NCI-H748 (cell line): ENCODE results near the gene CCDC187.
"Not testable (repeated sequence)": the region's sequence is repeated elsewhere in the genome, so short reads cannot be mapped to it uniquely, and the experiment has no call there.

ENCODE experiments used
- DNase-seq: peaks from one replicate; lab custom pipeline; 2025; ENCODE audit not compliant: unreplicated experiment; lab: John Stamatoyannopoulos, UW

Gene CCDC187

GRCh38 chr9:136273244-136273865 is 30.5 kb downstream of the CCDC187 start:
- DNase-seq = no peak

DNA sequence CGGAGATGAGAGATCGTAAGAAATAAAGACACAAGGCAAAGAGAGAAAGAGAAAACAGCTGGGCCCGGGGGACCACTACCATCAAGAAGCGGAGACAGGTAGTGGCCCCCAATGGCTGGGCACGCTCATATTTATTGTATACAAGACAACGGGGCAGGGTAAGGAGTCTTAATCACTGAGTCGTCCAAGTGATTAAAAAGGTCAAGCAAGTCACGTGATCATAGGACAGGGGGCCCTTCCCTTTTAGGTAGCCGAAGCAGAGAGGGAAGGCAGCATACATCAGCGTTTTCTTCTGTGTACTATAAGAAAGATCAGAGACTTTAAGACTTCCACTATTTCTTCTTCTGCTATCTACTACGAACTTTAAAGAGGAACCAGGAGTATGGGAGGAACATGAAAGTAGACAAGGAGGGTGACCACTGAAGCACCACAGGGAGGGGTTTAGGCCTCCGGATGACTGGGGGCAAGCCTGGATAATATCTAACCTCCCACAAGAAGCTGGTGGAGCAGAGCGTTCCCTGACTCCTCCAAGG is 33.7 kb downstream of the CCDC187 start:
- DNase-seq = no peak

GRCh38 chr9:136268735-136269134 is 35.2 kb downstream of the CCDC187 start:
- no peak for DNase-seq

DNA sequence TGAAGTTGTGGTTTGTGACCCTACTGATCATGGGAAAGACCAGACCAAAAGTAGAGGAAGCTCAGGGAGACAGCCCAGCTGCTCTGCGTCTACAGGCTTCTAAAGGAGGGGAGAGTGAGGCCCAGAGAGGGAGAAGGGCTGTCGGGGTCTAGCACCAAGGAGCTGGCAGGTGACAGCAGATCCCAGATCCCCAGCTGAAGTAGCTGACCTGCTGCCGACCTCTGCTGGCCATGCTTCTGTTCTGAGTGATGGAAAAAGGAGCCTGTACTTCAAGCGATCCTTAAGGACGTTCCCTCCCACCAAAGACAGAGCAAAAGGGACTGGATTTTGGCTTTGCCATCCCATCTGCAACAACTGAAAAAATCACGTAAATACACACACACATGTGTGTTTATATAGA is 35.6 kb downstream of the CCDC187 start:
- DNase-seq = no peak

- DNase-seq = peak; percentile 71
Observed at GRCh38 chr9:136267261-136268111, 36.4 kb downstream of the CCDC187 start.

DNA sequence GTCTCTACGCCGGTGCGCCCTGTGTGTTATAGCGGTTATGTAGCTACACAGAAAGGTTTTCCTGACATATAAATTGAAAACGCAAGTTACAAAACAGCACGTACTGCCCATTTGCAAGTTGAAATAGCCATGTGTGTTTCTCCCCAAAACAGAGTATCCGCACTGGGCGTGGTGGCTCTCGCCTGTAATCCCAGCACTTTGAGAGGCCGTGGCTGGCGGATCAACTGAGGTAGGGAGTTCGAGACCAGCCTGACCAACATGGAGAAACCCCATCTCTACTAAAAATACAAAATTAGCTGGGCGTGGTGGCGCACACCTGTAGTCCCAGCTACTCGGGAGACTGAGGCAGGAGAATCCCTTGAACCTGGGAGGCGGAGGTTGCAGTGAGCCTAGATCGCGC is 37.3 kb downstream of the CCDC187 start:
- DNase-seq = not testable (repeated sequence)

DNA sequence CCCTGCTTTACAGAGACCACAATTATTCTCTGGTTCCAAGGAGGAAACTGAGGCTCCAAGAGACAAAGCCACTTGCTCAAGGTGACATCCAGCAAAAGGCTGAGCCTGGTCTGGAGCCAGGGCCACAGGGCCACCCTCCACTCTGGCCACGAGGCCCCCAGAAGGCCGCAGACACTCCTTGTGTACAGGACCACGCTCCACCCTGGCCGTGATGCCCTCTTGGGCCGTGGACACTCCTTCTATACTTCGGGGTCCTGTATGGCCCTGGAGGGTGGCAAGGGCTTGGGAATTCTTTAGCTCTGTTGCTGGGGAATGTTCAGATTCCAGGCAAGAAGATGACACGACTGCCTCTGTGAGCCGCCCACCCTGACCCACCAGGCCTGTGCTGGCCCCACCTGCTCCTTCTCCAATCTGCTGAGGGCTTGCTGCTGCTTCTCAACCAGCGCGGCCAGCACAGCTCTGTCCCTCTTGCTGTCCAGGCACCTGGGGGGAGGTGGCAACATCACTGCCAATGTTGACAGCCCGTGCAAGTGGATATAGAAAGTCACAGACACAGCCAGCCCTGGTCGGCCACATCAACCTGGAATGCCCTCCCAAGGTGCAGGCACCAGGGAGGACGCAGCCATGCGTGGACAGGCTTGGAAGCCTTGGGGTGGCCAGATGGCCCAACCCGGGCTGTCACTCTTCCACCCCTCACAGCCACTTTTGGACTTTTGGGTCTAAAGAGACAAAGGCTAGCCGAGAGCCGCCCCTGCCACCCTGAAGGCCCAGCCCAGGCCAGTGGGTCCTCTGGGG is 38.1 kb downstream of the CCDC187 start:
- no peak for DNase-seq

DNA sequence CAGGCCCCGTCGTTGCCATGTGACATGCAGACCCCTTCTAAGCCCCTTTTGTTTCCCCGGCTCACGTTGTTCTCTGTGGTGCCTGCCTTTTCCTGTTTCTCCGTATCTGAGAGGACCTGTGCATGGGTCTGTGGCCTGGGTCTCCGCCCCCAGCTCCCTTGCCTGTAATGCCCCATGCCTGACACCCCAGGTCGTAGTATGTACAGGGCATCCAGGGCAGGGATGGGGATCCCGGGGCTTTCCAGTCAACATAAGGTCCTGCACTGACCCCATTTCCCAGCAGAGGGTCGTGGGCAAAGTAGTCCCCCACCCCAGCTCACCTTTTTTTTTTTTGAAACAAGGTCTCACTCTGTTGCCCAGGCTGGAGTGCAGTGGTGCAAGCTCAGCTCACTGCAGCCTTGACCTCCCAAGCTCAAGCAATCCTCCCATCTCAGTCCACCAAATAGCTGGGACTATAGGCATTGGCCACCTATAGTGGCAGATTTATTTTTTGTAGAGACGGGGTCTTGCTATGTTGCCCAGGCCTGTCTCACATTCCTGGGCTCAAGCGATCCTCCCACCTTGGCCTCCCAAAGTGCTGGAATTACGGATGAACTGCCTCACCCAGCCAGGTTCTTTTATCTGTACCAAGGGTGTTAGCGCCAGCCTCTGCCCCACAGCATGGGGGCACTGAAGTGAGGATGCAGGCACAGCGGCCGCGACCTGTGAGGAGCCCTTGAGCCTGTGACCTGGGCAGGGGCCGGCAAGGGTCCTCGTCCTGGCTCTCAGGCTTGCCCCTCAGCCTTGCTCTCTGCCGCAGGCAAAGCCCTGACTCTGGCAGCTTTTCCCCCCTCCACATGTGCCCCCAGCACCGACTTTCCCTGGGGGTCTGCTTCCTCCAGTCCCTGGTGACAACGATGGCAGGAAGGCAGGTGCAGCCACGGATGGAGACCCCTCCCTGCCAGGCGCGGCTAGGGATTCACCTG is 39.2 kb downstream of the CCDC187 start:
- DNase-seq = no peak

GRCh38 chr9:136264031-136264430 is 39.9 kb downstream of the CCDC187 start:
- DNase-seq = no peak

DNA sequence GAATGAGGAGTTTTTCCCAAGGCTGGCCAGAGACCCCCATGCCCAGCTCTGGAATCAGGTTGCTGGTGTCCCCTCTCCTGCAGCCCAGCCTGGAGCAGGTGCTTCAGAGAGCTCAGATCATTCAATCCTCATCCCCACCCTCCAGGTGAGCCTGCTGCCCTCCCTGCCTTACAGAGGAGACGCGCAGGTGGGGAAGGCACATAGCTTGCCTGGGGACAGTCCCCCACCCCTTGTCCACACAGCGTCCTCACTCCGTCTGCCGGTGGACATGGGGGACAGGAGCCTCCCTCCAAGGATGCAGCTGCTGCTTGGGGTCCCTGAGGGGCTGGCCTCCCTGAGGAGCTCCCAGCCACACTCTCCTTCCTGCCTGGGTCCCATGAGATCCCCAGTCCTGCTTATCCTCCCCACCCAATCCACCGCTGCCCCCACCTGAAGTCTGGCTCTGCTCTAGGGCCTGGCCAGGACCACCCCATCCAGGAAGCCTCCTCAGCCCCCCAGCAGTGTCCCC is 41.2 kb downstream of the CCDC187 start:
- no peak for DNase-seq

- no peak for DNase-seq
Observed at GRCh38 chr9:136261686-136262430, 42.0 kb downstream of the CCDC187 start.

DNA sequence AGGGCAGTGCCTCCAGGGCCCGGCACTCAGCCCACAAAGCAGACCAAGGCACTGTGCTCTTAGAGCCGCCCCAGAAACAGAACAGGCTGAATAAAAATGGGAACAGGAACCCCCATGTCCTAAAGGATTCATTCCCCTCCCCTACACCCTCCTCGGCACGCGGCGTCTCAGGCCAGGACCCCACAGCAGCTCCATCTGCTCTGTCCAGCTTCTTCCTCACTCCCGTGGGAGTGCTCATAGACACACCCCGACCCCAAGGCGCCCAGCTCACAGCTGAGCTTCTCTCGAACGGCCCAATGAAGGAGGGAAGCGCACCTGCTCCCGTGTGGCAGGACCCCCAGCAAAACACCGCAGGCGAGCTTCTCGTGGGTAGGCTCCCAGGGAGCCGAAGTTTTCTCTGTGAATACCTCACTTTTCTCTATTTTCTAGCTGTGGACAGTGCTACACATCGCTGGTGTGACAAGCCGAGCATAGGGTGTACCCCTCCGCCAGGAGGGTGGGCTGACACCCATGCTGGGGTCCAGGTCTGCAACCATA is 42.9 kb downstream of the CCDC187 start:
- DNase-seq = no peak

DNA sequence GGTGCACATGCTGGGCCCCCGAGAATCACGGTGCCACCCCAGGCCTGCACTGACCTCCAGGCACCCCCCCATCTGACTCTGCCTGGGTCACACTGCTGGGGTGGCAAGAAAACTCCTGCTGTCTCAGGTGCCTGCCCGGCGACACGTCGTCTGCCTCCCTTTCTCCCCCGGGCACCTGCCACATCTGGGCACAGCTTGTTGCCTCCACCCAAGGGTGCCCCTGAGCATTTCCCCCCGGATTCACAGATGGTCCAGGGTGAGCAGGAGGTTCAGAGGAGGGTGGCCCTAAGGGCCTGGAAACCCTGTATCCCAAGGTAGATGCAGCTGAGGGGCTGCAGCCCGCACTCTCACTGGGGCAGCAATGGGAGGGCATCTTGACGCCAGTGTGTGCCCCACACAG is 43.4 kb downstream of the CCDC187 start:
- no peak for DNase-seq

GRCh38 chr9:136259836-136260235 is 44.1 kb downstream of the CCDC187 start:
- no peak for DNase-seq

DNA sequence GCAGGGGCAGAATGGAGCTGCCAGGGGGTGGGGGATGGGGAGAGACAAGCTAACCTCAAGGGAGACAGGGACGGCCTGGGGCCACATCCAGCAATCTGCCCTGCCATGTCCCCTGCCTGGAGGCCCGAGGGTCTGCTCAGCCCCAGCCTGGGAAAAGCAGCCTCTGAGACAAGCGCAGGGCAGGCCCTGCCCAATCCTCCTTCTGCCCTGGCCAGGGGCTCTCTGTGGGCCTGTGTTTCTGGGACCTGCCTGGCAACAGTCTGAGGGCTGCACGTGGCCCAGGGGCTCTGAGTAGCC is 44.4 kb downstream of the CCDC187 start:
- DNase-seq = no peak

DNA sequence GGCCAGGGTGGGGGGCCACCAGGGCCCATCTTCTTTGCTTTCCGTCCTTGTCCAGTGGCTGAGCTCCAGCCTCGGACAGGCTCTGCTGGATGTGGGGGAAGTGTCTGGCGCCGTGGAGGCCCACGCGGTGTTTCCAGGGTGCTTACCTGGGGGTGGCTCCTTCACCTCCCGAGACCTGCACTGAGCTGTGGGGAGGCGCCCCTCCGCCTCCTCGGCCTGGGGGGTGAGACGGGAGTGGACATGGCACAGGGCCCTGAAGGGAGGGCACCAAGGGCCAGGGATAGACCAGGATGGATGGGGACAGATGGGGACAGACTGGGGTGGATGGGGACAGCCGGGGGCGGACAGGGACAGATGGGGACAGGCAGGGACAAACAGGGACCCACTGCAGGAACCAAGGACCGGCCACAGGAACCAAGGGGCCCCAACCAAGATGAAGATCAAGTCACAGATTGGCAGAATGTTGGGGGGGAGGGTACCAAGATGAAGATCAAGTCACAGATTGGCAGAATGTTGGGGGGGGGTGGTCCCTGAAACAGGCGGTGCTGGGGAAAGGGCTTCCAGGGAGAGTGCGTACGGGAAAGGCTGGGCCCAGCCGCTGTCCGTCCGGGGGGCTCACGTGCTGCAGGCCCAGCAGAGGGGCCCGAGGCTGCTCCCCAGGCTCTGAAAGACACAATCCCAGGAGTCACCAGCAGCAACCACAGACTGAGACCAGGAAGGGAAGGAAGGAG is 44.9 kb downstream of the CCDC187 start:
- no peak for DNase-seq

DNA sequence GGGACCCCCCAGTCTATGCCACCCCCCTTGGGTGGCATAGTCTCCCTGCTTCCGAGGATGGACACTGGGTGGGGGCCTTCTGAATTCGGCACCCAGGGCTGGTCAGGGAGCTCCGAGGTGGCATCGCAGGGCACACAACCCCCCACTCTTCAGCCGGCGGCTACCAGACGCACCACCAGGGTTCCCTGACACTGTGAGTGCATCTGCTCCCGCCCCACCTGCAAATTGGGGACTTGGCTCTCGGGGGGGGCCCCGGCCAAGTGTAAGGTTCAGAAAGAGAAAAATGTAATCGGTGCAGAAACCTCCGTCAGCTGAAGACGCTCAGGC is 45.6 kb downstream of the CCDC187 start:
- DNase-seq = no peak

GRCh38 chr9:136257381-136258298 is 46.3 kb downstream of the CCDC187 start:
- no peak for DNase-seq
